DMS53 treated with DMSO at 0.1 percent for 48 hours (cell line): ENCODE measurements around the gene PDCD1.

Experiments used
- DNase-seq: peaks from one replicate; lab custom pipeline; 2025; ENCODE audit not compliant: unreplicated experiment; lab: John Stamatoyannopoulos, UW

Gene PDCD1

DNA sequence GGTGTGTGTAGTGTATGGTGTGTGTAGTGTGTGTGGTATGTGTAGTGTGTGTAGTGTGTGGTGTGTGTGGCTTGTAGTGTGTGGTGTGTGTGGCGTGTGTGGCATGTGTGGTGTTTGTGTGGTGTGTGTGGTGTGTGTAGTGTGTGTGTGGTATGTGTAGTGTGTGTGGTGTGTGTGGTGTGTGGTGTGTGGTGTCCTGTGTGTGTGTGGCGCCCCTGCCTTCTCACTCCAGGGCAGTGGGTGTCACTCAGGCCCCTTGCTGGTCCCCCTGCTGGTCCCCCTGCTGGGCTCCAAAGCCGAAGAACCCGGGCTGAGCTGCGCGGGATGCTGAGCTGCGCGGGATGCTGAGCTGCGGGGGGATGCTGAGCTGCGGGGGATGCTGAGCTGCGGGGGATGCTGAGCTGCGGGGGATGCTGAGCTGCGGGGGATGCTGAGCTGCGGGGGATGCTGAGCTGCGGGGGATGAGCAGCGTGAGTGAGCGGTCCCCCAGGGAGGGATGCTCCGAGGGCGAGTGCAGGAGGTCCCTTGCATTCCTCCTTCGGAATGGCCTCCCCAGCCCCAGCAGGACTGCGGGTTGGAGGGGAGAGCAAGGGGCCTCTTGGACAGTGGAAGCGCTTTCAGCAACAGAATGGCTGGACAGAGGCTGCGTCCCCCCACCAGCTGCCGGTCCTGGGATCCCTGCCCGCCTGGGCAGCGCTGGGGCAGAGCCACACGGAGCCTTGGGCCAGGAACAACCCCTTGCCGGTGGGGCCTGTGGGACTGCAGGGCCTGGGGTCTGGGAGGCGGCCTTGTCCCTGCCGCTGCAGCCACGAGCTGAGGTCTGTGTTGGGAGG is 7.5 kb upstream of the PDCD1 start:
- DNase-seq, result no peak

DNA sequence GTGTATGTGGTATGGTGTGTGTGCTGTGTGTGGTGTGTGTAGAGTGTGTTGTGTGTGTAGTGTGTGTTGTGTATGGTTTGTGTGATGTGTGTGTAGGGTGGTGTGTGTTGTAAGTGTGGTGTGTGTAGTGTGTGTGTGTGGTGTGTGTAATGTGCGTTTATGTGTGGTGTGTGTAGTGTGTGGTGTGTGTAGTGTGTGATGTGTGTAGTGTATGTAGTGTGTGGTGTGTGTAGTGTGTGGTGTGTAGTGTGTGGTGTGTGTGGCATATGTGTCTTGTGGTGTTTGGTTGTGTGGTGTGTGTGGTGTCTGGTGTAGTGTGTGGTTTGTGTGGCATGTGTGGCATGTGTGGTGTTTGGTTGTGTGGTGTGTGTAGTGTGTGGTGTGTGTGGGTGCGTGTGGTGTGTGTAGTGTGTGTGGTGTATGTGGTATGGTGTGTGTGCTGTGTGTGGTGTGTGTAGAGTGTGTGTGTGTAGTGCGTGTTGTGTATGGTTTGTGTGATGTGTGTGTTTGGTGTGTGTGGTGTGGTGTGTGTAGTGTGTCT is 6.8 kb upstream of the PDCD1 start:
- DNase-seq, result no peak

DNA sequence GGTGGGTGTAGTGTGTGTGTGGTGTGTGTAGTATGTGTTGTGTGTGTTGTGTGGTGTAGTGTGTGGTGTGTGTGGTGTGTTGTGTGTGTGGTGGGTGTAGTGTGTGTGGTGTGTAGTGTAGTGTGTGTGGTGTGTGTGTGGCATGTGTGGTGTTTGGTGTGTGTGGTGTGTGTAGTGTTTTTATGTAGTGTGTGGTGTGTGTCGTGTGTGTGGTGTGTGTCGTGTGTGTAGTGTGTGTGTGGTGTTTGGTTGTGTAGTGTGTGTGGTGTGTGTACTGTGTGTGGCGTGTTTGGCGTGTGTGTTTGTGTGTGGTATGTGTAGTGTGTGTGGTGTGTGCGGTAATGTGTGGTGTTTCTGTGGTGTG is 6.1 kb upstream of the PDCD1 start:
- no peak for DNase-seq

DNA sequence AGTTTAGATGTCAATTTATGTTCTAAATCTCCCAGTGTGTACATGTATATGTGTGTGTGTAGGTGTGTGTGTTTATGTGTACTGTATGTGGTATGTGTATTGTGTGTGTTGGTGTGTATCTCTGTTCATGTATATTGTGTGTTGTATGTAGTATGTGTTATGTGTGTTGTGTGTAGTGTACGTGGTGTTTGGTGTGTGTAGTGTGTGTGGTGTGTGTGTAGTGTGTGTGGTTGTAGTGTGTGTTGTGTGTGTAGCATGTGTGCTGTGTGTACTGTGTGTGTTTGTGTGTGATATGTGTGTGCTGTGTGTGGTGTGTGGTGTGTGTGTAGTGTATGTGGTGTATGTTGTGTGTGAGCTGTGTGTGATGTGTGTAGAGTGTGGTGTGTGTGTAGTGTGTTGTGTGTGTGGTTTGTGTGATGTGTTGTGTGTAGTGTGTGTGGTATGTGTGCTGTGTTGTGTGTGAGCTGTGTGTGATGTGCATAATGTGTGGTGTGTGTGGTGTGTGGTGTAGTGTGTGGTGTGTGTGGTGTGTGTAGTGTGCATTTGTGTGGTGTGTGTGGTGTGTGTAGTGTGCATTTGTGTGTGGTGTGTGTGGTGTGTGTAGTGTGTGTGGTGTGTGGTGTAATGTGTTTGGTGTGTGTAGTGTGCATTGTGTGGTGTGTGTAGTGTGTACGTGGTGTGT is 5.6 kb upstream of the PDCD1 start:
- no peak for DNase-seq

DNA sequence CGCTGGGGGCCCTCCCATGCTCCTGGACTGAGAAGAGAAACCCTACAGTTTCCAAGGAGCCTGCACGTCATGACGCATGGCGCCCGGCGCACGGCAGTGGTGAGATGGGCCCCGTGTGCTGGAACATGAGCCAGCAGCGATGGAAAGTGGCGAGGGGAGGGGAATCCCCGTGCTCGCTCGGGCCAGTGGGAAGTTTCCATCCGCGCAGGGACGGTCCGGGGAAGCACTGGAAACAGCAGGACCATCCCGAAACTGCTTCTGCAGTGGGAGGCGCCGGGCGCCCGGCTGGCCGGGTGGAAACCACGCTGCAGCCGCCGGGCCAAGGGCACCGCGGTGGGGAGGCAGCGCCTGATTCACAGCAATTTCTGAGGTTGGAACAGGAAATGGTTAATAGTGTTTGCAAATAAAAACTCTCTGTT is 4.9 kb upstream of the PDCD1 start:
- DNase-seq, result no peak

DNA sequence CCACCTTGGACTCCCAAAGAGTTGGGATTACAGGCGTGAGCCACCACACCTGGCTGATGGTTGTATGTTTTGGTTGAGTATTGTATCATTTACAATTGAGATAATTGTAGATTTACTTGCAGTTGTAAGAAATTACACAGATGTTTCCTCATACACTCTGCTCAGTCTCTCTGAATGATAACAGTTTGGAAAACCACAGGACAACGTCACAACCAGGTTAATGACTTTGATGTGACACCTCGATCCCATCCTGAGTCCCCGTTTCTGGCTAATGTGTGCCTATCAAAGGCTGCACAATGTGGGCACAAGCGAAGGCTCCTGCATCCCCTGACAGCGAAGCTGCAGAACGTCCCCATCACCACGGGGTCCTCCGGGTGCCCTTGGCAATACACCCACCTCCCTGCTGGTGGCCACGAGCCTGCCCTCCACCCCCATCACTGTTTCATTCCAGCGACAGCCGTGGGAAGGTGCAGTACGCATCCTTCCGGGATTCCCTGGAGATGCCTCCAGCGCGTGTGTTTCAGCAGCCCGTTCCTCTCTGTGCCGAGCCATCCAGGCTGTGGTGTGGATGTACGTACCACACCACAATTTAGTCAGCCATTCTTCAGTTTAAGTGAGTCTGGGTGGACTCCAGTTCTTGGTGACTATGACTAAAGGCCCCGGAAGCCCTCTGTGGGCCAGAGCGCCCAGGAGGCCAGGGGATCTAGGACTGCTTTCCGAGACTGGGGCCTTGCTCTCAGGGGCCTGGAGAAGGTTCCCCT is 4.3 kb upstream of the PDCD1 start:
- no peak for DNase-seq

DNA sequence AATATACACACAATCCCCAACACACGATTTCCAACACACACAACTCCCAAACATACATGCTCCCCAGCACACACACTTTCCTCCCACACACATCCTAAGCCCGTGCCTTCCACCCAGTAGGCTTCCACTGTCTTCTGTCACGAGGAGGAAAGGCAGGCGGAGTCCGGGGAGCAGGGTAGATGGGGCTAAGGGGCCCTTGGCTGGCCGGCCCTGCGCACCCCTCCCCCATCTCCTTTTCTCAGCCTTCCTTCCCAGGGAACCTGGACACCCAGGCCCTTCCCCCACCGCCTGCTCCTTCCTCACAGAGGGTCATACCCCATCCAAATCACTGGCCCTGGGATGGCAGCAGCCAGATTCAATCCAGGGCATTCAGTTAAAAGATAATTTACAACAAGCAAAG is 3.4 kb upstream of the PDCD1 start:
- DNase-seq, result no peak

DNA sequence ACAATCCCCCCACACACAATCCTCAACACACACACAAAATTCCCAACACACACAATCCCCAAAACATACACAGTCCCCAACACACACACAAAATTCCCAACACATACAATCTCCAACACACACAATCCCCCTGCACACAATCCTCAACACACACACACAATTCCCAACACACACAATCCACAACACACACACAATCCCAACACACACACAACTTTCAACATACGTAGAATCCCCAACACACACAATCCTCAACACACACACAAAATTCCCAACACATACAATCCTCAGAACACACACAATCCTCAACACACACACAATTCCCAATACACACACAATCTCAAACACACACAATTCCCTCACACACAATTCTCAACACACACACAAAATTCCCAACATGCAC is 2.6 kb upstream of the PDCD1 start:
- no peak for DNase-seq

DNA sequence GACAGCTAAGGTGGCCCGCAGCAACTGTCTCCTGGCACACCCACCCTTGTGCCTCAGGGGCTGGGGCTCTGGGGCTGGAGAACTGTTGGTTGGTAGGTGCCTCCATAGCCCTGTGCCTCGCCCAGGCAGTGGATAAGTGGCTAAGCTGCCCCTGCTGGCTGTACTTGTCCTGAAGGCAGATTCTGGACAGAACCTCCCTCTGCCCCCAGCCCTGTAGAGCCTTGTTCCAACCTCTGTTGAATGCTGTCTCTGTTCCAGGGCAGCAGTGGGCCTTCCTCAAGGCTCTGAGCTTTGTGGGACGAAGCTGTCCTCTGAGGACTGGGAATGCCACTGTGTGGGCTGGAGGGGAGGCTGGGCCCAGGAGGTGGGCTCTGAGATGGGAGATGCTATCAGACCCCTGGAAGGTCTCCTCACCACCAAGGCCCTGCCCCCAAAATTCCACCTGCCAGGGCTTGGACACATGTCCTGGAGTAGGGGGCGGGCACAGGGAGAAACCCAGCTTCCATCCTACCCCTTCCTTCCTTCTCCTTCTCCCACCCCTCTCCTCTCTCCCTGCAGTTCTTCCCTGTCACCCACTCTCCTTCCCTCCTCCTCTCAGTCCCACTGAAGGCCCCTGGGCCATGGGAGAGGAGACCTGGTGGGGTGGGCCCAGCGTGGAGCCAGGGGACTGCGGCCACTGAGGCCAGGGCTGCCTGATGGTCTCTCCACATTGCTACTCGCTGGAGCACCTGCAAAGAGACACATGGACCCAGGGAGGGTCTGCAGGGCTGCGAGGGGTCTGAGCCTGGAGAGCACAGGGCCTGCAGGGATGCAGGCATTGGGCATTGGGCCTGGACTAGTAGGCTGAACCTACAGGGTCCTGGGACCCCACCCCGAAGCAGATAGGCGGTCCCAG is 1.7 kb upstream of the PDCD1 start:
- DNase-seq, result no peak

DNA sequence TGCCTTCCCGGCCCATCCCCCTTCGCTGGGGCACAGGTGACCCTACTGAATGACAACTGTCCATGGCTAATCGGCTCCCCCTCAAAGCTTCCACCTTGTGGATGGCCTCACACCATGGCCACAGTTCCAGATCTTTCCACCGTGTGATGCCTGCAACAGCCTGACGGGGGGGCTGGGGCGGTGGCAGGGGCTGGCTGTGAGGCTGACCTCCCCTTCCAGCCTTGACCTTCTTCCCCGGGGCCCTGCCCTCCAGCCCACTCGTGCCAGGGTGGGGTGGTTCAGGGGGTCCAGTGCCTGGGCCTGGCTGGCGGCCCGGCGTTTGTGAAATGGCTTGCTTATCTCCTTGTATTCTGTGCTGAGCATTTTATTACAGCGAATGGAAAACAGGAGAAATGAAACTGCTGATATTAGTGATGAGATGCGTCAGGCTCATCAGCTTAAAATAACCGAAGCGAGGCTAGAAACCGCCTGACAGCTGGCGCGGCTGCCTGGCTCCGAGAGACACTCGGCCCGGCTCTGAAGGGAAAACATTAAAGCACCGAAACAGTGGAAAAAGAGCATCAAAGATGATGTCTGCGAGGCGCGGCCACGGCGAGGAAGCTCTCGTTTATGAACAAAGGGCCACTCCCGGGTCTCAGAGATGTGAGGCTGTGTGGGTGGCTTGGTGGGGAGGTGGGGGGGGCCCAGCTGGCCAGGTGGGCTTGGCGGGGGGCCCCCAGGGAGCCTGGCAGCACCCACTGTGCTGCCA is 916 bp upstream of the PDCD1 start:
- DNase-seq, result no peak

DNA sequence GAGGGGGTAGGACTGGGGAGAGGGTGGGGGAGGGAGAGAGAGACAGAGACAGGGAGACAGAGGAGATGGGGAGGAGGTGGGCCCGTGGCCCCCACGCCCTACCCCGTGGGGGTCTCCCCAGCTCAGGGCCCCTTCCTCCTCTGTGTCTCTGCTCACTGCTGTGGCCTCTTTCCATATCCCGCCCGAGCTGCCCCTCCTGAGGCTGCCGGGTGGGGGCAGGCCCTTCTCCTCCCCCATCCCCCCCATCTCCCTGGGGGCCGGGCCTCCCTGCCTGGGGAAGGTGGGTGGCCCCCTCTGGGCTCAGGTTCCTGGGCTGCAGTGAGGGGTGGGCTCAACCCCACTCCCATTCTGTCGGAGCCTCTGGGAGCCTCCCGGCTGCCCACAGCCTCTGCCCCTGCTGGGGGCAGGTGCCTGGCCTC is 332 bp upstream of the PDCD1 start:
- DNase-seq, result no peak

DNA sequence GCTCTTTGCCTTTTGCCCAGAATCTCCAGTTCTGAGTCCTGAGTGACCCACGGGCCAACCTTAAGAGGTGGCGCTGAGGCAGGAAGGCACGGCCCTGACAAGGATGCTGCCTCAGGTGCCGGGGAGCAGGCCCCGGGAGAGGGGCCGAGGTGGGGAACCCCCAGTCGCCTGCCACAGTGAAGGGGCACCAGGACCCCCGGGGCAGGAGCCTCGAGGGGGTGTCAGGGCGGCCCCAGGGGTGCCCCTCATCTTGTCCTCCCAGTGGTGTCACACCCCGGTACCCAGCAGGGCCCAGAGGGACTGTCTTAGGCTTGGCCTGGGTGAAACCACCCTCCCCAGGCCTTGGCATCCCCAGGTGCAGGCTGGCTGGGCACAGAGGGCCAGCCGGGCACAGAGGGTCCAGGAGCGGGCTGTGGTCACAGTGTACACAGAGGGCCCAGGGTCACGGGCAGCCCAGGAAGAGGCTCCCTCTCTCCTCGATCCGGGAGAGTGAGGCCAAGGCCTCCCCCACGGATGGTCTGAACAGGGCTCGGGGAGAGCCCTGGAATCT is 1.0 kb downstream of the PDCD1 start:
- no peak for DNase-seq

DNA sequence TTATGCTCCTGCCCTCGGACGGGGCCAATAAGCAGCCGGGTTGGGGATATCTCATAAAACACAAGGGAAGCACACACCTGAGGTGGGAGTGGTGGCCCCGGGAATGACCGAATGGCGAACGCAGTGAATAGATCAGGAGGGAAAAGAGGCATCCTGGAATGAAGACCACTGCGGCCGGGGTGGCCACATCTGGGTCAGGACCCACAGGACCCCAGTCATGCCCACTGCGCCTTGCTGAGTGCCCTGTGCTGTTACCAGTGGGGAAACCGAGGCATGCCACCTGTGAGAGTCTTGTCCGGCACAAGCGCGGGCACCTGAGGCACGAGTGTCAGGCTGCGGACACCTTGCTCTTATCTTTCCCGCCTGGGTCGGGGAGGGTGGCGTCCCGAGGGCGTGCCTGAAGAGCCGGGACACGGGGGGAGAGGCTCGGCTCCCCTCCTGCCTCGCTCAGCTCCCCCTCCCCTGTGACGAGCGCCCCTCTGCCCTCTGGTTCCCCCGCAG is 1.6 kb downstream of the PDCD1 start:
- DNase-seq, result no peak

DNA sequence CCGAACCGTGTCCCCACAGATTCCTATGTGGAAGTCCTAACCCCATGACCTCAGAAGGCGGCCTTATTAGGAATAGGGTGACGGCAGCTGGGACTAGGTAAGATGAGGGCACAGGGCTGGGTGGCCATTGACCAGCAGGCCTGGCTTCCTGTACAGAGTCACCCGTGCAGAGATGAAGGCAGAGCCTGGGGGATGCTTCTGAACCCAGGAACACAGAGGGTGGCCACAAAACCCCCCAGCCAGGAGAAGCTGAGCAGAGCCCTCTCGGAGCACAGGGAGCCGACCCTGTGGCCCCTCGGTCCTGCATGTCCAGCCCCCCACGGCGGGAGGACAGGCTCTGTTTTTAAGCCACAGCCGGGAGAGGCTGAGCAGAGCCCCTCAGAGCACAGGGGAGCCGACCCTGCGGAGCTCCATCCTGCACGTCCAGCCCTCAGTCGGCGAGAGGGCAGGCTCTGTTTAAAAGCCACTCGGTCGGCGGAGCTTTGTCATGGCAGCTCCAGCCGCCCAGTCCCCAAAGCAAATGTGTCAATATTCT is 2.7 kb downstream of the PDCD1 start:
- DNase-seq, result no peak

DNA sequence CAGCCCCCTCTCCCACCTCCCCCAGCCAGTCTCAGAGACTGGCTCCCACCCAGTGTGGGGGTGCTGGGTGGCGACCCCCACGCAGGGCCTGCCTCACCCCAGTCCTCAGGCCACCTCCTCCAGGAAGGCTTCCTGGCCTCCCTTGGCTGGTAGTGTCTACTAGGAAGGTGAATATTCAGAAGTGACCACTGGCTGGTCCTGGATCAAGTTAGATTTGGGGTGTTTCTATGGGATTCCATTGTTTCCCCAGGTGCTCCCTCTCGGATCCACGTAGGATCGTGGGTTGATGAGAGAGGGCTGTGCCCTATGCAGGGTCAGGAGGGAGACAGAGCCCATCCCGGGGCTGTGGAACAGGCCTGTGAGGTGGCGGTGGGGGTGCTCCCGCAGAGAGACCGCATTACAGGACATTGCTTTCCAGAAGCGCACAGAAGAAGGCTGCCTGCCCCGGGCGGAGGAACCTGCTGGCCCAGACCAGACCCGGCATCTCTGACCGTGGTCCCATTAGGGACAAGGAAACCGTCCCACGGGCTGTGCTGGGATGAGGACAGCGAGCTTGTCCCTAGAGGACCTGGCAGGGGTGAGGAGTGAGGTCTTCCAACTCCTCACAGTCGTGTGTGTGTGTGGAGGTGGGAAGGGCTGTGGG is 3.3 kb downstream of the PDCD1 start:
- DNase-seq, result no peak

DNA sequence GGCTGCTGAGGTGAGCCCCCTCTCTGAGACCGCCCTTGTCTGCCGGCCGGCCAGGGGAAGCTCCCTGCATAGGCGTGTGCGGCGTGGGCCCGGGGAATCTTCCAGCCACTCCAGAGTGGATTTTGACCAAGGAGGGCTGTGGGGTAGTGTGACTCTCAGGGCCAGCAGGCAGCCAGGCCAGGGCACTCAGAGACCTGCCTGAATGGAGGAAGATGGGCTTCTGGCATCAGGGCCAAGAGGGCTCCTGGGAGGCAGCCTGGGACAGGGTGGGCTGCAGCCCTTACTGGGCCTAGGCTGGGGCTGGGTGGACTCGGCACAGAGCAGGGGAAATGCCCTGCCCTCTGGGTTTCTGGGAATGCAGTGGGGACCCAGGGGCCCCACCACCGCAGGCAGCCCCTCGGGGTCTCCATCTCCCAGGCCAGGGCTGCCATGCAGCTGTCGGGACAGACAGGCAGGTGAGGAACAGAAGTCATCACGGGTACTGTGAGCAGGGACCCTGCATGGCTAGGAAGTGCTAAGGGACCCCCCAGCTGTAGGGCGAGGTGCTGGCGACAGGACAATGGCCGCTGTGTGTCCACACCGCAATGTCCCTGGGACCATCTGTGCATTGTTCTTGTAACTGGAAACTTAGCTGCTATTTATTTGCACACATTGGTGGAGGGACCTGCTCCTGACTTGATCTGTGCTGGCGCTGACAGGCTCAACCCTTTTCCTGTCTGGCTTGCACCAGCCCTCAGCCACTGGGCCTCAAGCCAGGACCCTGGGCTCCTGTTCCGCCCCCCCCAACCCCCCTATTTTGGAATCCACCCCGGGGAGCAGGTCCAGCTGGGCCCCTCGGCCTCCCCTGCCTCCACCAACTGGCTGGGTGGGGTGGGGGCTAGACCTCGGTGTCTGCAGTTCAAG is 4.1 kb downstream of the PDCD1 start:
- DNase-seq, result no peak

DNA sequence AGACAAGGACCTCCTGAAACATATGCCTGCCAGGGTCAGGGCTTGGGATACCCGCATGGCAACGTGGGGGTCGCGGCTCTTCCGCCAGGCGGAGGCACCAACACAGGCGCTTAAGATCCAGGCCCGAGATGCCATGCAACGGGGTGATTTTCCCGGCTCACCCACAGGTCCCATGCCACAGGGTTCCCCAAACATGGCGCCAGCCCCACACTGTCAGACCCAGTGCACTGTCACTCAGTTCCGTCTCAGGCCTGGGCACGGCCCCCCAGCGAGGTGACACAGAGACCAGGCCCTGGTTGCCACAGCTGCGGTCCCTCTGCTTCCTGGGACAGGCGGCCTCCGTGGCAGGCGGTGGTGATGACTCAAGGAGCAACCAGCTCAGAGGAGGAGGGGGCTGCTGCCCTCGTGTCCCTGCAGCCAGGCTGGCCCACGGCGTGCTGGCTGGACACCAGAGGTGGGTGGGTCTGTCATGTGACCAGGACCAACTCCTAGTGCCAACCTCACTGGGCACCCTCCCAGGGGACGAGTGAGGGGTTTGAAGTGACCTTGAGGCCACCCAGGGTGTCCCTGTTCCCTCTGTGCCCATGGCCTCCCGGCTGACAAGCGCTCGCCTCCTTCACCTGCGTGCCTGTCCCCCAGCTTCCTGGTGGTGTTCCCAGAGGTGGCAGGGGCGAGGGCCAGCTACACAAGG is 4.9 kb downstream of the PDCD1 start:
- DNase-seq, result no peak
